HS-5 (cell line): ENCODE measurements around the gene LASP1.
"Not testable (repeated sequence)": the region's sequence is repeated elsewhere in the genome, so short reads cannot be mapped to it uniquely, and the experiment has no call there.

ENCODE experiments used
- DNase-seq: peaks from one replicate; pipeline ENCODE4 v3.0.0-alpha.2; 2012; ENCODE audit warnings: low read depth

LASP1 gene

GRCh38 chr17:38869526-38870258, at the start of gene LASP1:
TSS of gene LASP1 (plus strand) at chr17:38870058. CDS start at chr17:38870190, 132 bp downstream.
- DNase-seq = peak; percentile 57

- DNase-seq = peak; percentile 95
Measured at GRCh38 chr17:38824899-38825761, 44.7 kb upstream of the LASP1 start, which contains the start of gene CWC25. TSS of gene CWC25 (minus strand) at chr17:38825321. CDS start at chr17:38825183, 138 bp downstream.

- no peak for DNase-seq
Measured at GRCh38 chr17:38825762-38826247, 44.1 kb upstream of the LASP1 start.

GRCh38 chr17:38844261-38844757, 25.5 kb upstream of the LASP1 start:
- DNase-seq = no peak

GRCh38 chr17:38848557-38848891, 21.3 kb upstream of the LASP1 start:
- no peak for DNase-seq

GRCh38 chr17:38848939-38849605, 20.8 kb upstream of the LASP1 start:
- DNase-seq = no peak

GRCh38 chr17:38850374-38850773, 19.5 kb upstream of the LASP1 start:
- no peak for DNase-seq

- no peak for DNase-seq
Measured at GRCh38 chr17:38851434-38851833, 18.4 kb upstream of the LASP1 start.

GRCh38 chr17:38852771-38853291, 17.0 kb upstream of the LASP1 start:
- no peak for DNase-seq

GRCh38 chr17:38853292-38854219, 16.3 kb upstream of the LASP1 start, which contains the start of gene RPL23:
TSS of gene RPL23 (minus strand) at chr17:38853721. CDS start at chr17:38853710, 11 bp downstream.
- peak; percentile 87 for DNase-seq

GRCh38 chr17:38855101-38855714, 14.7 kb upstream of the LASP1 start:
- DNase-seq = not testable (repeated sequence)

GRCh38 chr17:38857271-38857670, 12.6 kb upstream of the LASP1 start:
- DNase-seq = no peak

GRCh38 chr17:38861399-38861843, 8.4 kb upstream of the LASP1 start:
- DNase-seq = no peak

- no peak for DNase-seq
Measured at GRCh38 chr17:38864636-38865398, 5.0 kb upstream of the LASP1 start.

- DNase-seq = peak; percentile 70
Measured at GRCh38 chr17:38867179-38867967, 2.5 kb upstream of the LASP1 start.

- DNase-seq = no peak
Measured at GRCh38 chr17:38867968-38868816, 1.7 kb upstream of the LASP1 start.

GRCh38 chr17:38868817-38869525, 887 bp upstream of the LASP1 start:
- DNase-seq = peak; percentile 71
